K562 (cell line): ENCODE measurements around the gene TMCC1. TPM values are rescaled to one million over a fixed set of nuclear protein-coding genes. Genes with fewer than 3 reads are reported as not detected.

Experiments
- ATAC-seq: fragments of 200-7000 bp; cut with Tn5 transposase; 3 replicates; pipeline ENCODE4 v1.9.1; 2020; ENCODE audit warnings: moderate library complexity
- BruUV-seq: library from RNA; stranded (reverse); fragments of 400-500 nt; replicated peaks from 2 replicates; lab custom pipeline; 2021; lab: Mats Ljungman, UMichigan
- CTCF ChIA-PET: fragments of 300-600 bp; formaldehyde crosslinking; extraction: SDS; loops from one replicate; lab custom pipeline; 2021; ENCODE audit warnings: low intra/inter-chr PET ratio; lab: Yijun Ruan, JAX
- POLR2A ChIA-PET: fragments of 300-600, 350-650 bp; sonication (Branson Sonifier 250); formaldehyde crosslinking; extraction: SDS; loops from one replicate; lab custom pipeline; 2021; ENCODE audit warnings: antibody characterized with exemption, inconsistent platforms; lab: Yijun Ruan, JAX
- DNase-seq, 4 experiments: peaks; one replicate each; pipeline versions ENCODE4 v3.0.0 to v3.0.0-alpha.2; 2011 to 2018; ENCODE audit warnings: low spot score in 3 of 4, mixed read lengths in 3 of 4; ENCODE audit errors: extremely low read depth in 1 of 4
- FAIRE-seq: peaks from 2 replicates; lab custom pipeline; 2011; peaks lifted over from hg19 to GRCh38; lab: Jason Lieb, UNC
- H2AFZ ChIP-seq: 2 replicates; pipeline ENCODE4 v1.6.0; 2011; ENCODE audit warnings: low read depth, low read length, control low read depth, inconsistent platforms
- H3K27ac ChIP-seq: fragments of 200-600 bp; 3 replicates; pipeline ENCODE4 v1.8.0; 2011; ENCODE audit warnings: low read depth, mild to moderate bottlenecking, control low read depth, inconsistent platforms, low read length, moderate library complexity, mixed read lengths; ENCODE audit errors: extremely low read depth
- H3K27me3 ChIP-seq, 2 experiments: fragments of 300-600 bp in 1 of 2; 2 replicates in 1 of 2; 3 replicates in 1 of 2; pipeline versions ENCODE4 v1.6.0 to v1.8.0; 2011; ENCODE audit warnings: inconsistent platforms in 2 of 2, low read length in 2 of 2, mild to moderate bottlenecking in 1 of 2, mixed read lengths in 1 of 2, moderate library complexity in 1 of 2; ENCODE audit not compliant: control insufficient read depth in 2 of 2, insufficient read depth in 2 of 2
- H3K36me3 ChIP-seq: fragments of 300-600 bp; 3 replicates; pipeline ENCODE4 v1.8.0; 2011; ENCODE audit warnings: mild to moderate bottlenecking, low read length, inconsistent platforms; ENCODE audit not compliant: control insufficient read depth, insufficient read depth
- H3K4me1 ChIP-seq, 2 experiments: fragments of 200-600 bp in 1 of 2; replicated peaks in 1 of 2; 2 replicates in 1 of 2; 3 replicates in 1 of 2; pipeline versions ENCODE4 v1.5.1 to v1.8.0; 2011; ENCODE audit warnings: inconsistent platforms in 2 of 2, low read length in 2 of 2, mild to moderate bottlenecking in 1 of 2, mixed read lengths in 1 of 2, moderate library complexity in 1 of 2; ENCODE audit not compliant: control insufficient read depth in 2 of 2, insufficient read depth in 2 of 2
- H3K4me2 ChIP-seq: 2 replicates; pipeline ENCODE4 v1.6.1; 2011; ENCODE audit warnings: low read length, control low read depth, inconsistent platforms, mixed read lengths; ENCODE audit not compliant: insufficient read depth
- H3K4me3 ChIP-seq: fragments of 200-600 bp; sonication (generic), shearing (Covaris generic); 2 replicates; pipeline ENCODE4 v1.5.1; 2016; ENCODE audit warnings: control low read depth, inconsistent platforms
- H3K79me2 ChIP-seq: fragments of 200-600 bp; 3 replicates; pipeline ENCODE4 v1.8.0; 2011; ENCODE audit warnings: low read length, inconsistent platforms; ENCODE audit not compliant: control insufficient read depth, insufficient read depth
- H3K9ac ChIP-seq, 2 experiments: 2 replicates each; pipeline versions ENCODE4 v1.6.0 to v1.6.1; 2011; ENCODE audit warnings: low read depth in 2 of 2, low read length in 2 of 2, control low read depth in 1 of 2, inconsistent platforms in 1 of 2, mild to moderate bottlenecking in 1 of 2, mixed read lengths in 1 of 2; ENCODE audit not compliant: insufficient read depth in 1 of 2
- H3K9me1 ChIP-seq: one replicate; pipeline ENCODE4 v1.6.0; 2011; ENCODE audit warnings: inconsistent platforms, mild to moderate bottlenecking, low read length, moderate library complexity; ENCODE audit not compliant: control insufficient read depth, insufficient read depth
- H3K9me3 ChIP-seq: replicated peaks from 2 replicates; pipeline ENCODE4 v1.5.1; 2011; ENCODE audit warnings: low read depth, low read length, inconsistent platforms; ENCODE audit not compliant: control insufficient read depth, insufficient read depth
- H4K20me1 ChIP-seq: replicated peaks from 2 replicates; pipeline ENCODE4 v1.6.1; 2011; ENCODE audit warnings: low read length, inconsistent platforms, mixed read lengths; ENCODE audit not compliant: control insufficient read depth, insufficient read depth
- CC2D1A ChIP-seq: fragments of 450-650 bp; IDR thresholded peaks from 2 replicates; pipeline ENCODE4 v1.6.1; 2017; ENCODE audit warnings: mild to moderate bottlenecking
- KDM2B ChIP-seq: fragments of 250-450 bp; sonication (Bioruptor Pico); IDR thresholded peaks from 2 replicates; pipeline ENCODE4 v1.8.0; 2021; ENCODE audit warnings: mild to moderate bottlenecking, moderate library complexity
- WGBS: fragments of 100-300 bp; shearing (Covaris generic); methylation state at CpG from one replicate; pipeline ENCODE4 v1.1.6; 2016; ENCODE audit warnings: low coverage, mixed read lengths; ENCODE audit not compliant: insufficient coverage; ENCODE audit errors: missing lambda C conversion rate; 5-methylcytosine and 5-hydroxymethylcytosine counted together
- in situ Hi-C: fragments of 300-500 bp; cut with MboI; formaldehyde crosslinking; loops from 4 replicates; pipeline ENCODE4 v1.15.0; 2018; ENCODE audit warnings: inconsistent platforms, mixed read lengths
- intact Hi-C: fragments of 100-400 bp; cut with micrococcal nuclease; formaldehyde crosslinking; loops from 2 replicates; pipeline ENCODE4 v1.14.2; 2022
- polyA plus RNA-seq, 8 experiments: library from polyadenylated mRNA; depleted of rRNA in 4 of 8; stranded (reverse) in 5 of 8; unstranded in 3 of 8; fragments of >200 nt; fragmentation: Nextera tagmentation in 2 of 8; fragmentation: Illumina TruSeq in 1 of 8; extraction: Ambion mirVana in 2 of 8; extraction: Trizol in 1 of 8; gene quantifications; 2 replicates each; pipeline versions ENCODE4 v1.2.1 to v1.2.3, GENCODE V29; 2011 to 2014; ENCODE audit warnings: inconsistent platforms in 1 of 8, missing spikeins in 1 of 8
- total RNA-seq, 7 experiments: library from RNA; depleted of rRNA in 6 of 7; stranded (reverse); fragments of >200 nt in 6 of 7; fragmentation: Illumina TruSeq in 2 of 7; extraction: Trizol in 2 of 7; gene quantifications; 2 replicates each; pipeline versions ENCODE4 v1.2.1 to v1.2.3, GENCODE V29; 2011 to 2021; ENCODE audit warnings: low replicate concordance in 1 of 7

Gene TMCC1
- total and polyA plus RNA-seq, 9 of the 15 experiments (the other 6 are each of a cell fraction or from before 2014, with no cell fraction given) = 0.89 to 8.7 (median 4.0) TPM

DNA sequence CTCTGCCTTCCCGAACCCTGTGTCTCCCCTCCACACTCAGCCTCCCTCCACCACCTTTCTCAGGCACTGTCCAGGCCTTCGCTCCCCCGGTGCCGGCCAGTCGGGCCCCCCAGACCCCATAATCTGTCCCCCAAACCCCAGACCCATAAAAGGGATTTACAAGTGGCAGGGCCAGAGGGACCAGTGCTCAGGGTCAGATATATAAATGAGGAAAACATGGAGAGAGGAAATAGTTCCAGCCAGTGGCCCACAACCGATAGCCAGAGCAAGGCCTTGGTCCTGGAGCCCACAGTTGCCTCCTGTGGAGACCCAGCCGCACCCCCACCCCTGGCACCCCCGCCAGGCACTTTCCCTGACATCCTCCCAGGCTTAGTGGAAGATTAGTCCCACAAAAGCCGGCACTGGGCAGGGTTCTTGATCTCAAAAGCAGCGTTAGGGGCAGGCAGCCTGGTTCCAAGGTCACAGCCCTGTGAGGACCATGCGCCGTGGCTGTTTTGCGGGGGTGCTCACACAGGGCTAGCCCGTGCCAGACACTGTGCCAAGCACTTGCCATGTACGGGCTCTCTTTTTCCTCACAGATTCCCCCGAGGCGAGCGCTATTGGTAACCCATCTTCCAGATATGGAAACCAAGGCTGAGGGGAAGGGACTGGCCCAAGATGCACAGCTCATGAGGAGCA, 286.0 kb downstream of the TMCC1 start:
- peak overlapping the region; percentile 48 for H3K4me3 ChIP-seq
- peaks cover 30 to 80% of the 10 kb centered on the region in 2 experiments; a peak in 4 of 5 replicates for H3K4me1 ChIP-seq
- in situ Hi-C loops = no loop called here
- CTCF ChIA-PET = no interaction called here
- POLR2A ChIA-PET = interaction anchor here (0.5 kb wide), 1 partner anchor 370 kb away, joined by 3 read pairs; no protein-coding TSS in a partner anchor
- peak overlapping the region; percentile 76 for H3K27ac ChIP-seq
- H2AFZ ChIP-seq = peak overlapping the region; percentile 76
- peak overlapping the region; percentile 63 for H3K4me2 ChIP-seq
- H3K79me2 ChIP-seq = peaks cover 35% of the 10 kb centered on the region
- DNase-seq = no peak
- 66% methylated on average over 8 of the region's 18 CpGs for WGBS
- FAIRE-seq = peak; percentile 11
- H3K9me1 ChIP-seq = no peaks in the 10 kb centered on the region
- H3K9ac ChIP-seq = peak overlapping the region; percentile 46 to 92
- no TSS peak for BruUV-seq
- peaks cover 16% of the 10 kb centered on the region; the same call in 1 of the 2 replicates for H4K20me1 ChIP-seq
- no peak for ATAC-seq
- 0 out of 2 replicates have a peak, but pooled peaks have one; percentile 3 for TF ChIP-seq CC2D1A
- TF ChIP-seq KDM2B (CRISPR knock-in tag) = no peak
- TF ChIP-seq, all 486 proteins: peak for 1
- intact Hi-C loops = loop anchor here (1.0 to 10.0 kb wide), 2 partner anchors 117 to 223 kb away; no protein-coding TSS in a partner anchor
- H3K27me3 ChIP-seq = no peaks in the 10 kb centered on the region
- H3K9me3 ChIP-seq = no peaks in the 10 kb centered on the region
- peaks cover under 1% of the 10 kb centered on the region; the same call in 2 of the 3 replicates for H3K36me3 ChIP-seq
